SK-N-SH (cell line): ENCODE data around the gene ZNF768. TPM values are rescaled to one million over a fixed set of nuclear protein-coding genes. Genes with fewer than 3 reads are reported as not detected.

Experiments used
- CTCF ChIA-PET: fragments of 300-600, 350-600 bp; formaldehyde crosslinking; extraction: SDS; loops from one replicate; lab custom pipeline; 2021; lab: Yijun Ruan, JAX
- POLR2A ChIA-PET: fragments of 350-600 bp; sonication (Branson Sonifier 250); formaldehyde crosslinking; extraction: SDS; loops from one replicate; lab custom pipeline; 2020; ENCODE audit warnings: antibody characterized with exemption, inconsistent platforms; lab: Yijun Ruan, JAX
- DNase-seq: peaks from one replicate; pipeline ENCODE4 v3.0.0; 2012
- H2AFZ ChIP-seq: fragments of 200-600 bp; sonication (generic); 2 replicates; pipeline ENCODE4 v1.8.1; 2016; ENCODE audit warnings: antibody characterized with exemption, mild to moderate bottlenecking, low read depth
- H3F3A ChIP-seq: fragments of 200-600 bp; sonication (generic); replicated peaks from 2 replicates; pipeline ENCODE3; 2016; ENCODE audit warnings: antibody characterized with exemption, mild to moderate bottlenecking; ENCODE audit not compliant: insufficient read depth
- H3K27ac ChIP-seq, 2 experiments: fragments of 200-500 bp in 1 of 2; fragments of 200-600 bp in 1 of 2; sonication (Bioruptor generic) in 1 of 2; sonication (generic), shearing (Covaris generic) in 1 of 2; 2 replicates each; pipeline versions ENCODE4 v1.5.1 to v1.6.1; 2014 to 2016; ENCODE audit warnings: low read depth in 2 of 2, inconsistent platforms in 1 of 2, low read length in 1 of 2, mild to moderate bottlenecking in 1 of 2, mixed read lengths in 1 of 2
- H3K27me3 ChIP-seq: fragments of 200-600 bp; sonication (generic), shearing (Covaris generic); 2 replicates; pipeline ENCODE4 v1.6.1; 2016; ENCODE audit warnings: mixed run types; ENCODE audit not compliant: insufficient read depth
- H3K36me3 ChIP-seq, 2 experiments: fragments of 200-500 bp in 1 of 2; fragments of 200-600 bp in 1 of 2; sonication (Bioruptor generic) in 1 of 2; sonication (generic) in 1 of 2; replicated peaks in 1 of 2; 2 replicates each; pipeline versions ENCODE3 to v1.5.1; 2014 to 2016; ENCODE audit warnings: low read length in 1 of 2, mild to moderate bottlenecking in 1 of 2; ENCODE audit not compliant: insufficient read depth in 2 of 2, control insufficient read depth in 1 of 2
- H3K4me1 ChIP-seq, 2 experiments: fragments of 200-500 bp in 1 of 2; fragments of 200-600 bp in 1 of 2; sonication (Bioruptor generic) in 1 of 2; sonication (generic), shearing (Covaris generic) in 1 of 2; 2 replicates each; pipeline versions ENCODE4 v1.5.1 to v1.6.1; 2014 to 2016; ENCODE audit warnings: low read depth in 1 of 2, low read length in 1 of 2, mixed run types in 1 of 2; ENCODE audit not compliant: insufficient read depth in 2 of 2, control insufficient read depth in 1 of 2
- H3K4me2 ChIP-seq: fragments of 200-600 bp; sonication (generic), shearing (Covaris generic); 2 replicates; pipeline ENCODE4 v1.6.1; 2017; ENCODE audit warnings: mixed run types
- H3K4me3 ChIP-seq, 2 experiments: fragments of 200-500 bp in 1 of 2; fragments of 200-600 bp in 1 of 2; sonication (Bioruptor generic) in 1 of 2; sonication (generic), shearing (Covaris generic) in 1 of 2; 2 replicates each; pipeline versions ENCODE4 v1.5.1 to v1.8.1; 2014 to 2016; ENCODE audit warnings: low read depth in 2 of 2, inconsistent platforms in 1 of 2, low read length in 1 of 2, mild to moderate bottlenecking in 1 of 2, mixed read lengths in 1 of 2, moderate library complexity in 1 of 2
- H3K79me2 ChIP-seq: fragments of 200-600 bp; sonication (generic); 2 replicates; pipeline ENCODE4 v1.8.1; 2017; ENCODE audit warnings: mild to moderate bottlenecking; ENCODE audit not compliant: insufficient read depth
- H3K9ac ChIP-seq: fragments of 200-600 bp; sonication (generic); 2 replicates; pipeline ENCODE4 v1.6.1; 2017; ENCODE audit warnings: mixed run types
- H3K9me2 ChIP-seq: fragments of 200-600 bp; sonication (generic); 2 replicates; pipeline ENCODE4 v1.6.1; 2017; ENCODE audit warnings: mixed run types
- H3K9me3 ChIP-seq: fragments of 200-600 bp; sonication (generic); 2 replicates; pipeline ENCODE4 v1.6.1; 2017; ENCODE audit warnings: mixed run types, mild to moderate bottlenecking, moderate library complexity
- H4K20me1 ChIP-seq: fragments of 200-600 bp; sonication (generic); 2 replicates; pipeline ENCODE4 v1.6.1; 2017; ENCODE audit warnings: mild to moderate bottlenecking, mixed run types; ENCODE audit not compliant: insufficient read depth
- FOXJ3 ChIP-seq: sonication (generic); formaldehyde crosslinking; IDR thresholded peaks from 2 replicates; pipeline ENCODE4 v1.5.1; 2020; ENCODE audit warnings: mild to moderate bottlenecking, missing genetic modification reagents
- GATA2 ChIP-seq: sonication (generic); formaldehyde crosslinking; IDR thresholded peaks from 2 replicates; pipeline ENCODE4 v1.5.0; 2020; ENCODE audit warnings: mild to moderate bottlenecking, missing genetic modification reagents
- IRF3 ChIP-seq: fragments of 150-350 bp; IDR thresholded peaks from 2 replicates; pipeline ENCODE4 v1.6.1; 2016; ENCODE audit warnings: mild to moderate bottlenecking, low read depth, low read length
- JUND ChIP-seq: IDR thresholded peaks from 2 replicates; pipeline ENCODE4 v1.4.0; 2012
- MAX ChIP-seq: IDR thresholded peaks from 2 replicates; pipeline ENCODE4 v1.4.0; 2012; ENCODE audit warnings: low read depth
- MEF2A ChIP-seq: IDR thresholded peaks from 2 replicates; pipeline ENCODE4 v1.4.0; 2012; ENCODE audit warnings: low read depth, borderline replicate concordance
- NRF1 ChIP-seq: IDR thresholded peaks from 2 replicates; pipeline ENCODE4 v1.6.1; 2012; ENCODE audit warnings: low read depth, mild to moderate bottlenecking, low read length
- POLR2AphosphoS5 ChIP-seq: IDR thresholded peaks from 2 replicates; pipeline ENCODE4 v1.6.1; 2012; ENCODE audit warnings: low read depth, low read length
- RAD21 ChIP-seq: IDR thresholded peaks from 2 replicates; pipeline ENCODE4 v1.6.1; 2012; ENCODE audit warnings: mild to moderate bottlenecking, low read length
- RFX5 ChIP-seq: IDR thresholded peaks from 2 replicates; pipeline ENCODE4 v1.6.1; 2012; ENCODE audit warnings: mild to moderate bottlenecking, improper control_type of control experiment, low read length
- SMC3 ChIP-seq: IDR thresholded peaks from 2 replicates; pipeline ENCODE4 v1.6.1; 2012; ENCODE audit warnings: low read depth, low read length, improper control_type of control experiment
- TAF1 ChIP-seq: IDR thresholded peaks from 2 replicates; pipeline ENCODE4 v1.6.1; 2012; ENCODE audit warnings: low read depth, mild to moderate bottlenecking, low read length, moderate library complexity, borderline replicate concordance
- TCF12 ChIP-seq: IDR thresholded peaks from 2 replicates; pipeline ENCODE4 v1.4.0; 2012
- TEAD4 ChIP-seq: IDR thresholded peaks from 2 replicates; pipeline ENCODE4 v1.4.0; 2012; ENCODE audit warnings: mild to moderate bottlenecking, borderline replicate concordance; ENCODE audit not compliant: insufficient read depth
- USF1 ChIP-seq: IDR thresholded peaks from 2 replicates; pipeline ENCODE4 v1.4.0; 2012; ENCODE audit warnings: low read depth, borderline replicate concordance
- YY1 ChIP-seq: IDR thresholded peaks from 2 replicates; pipeline ENCODE4 v1.4.0; 2012; ENCODE audit warnings: low read depth, mild to moderate bottlenecking
- ZBTB33 ChIP-seq: IDR thresholded peaks from 2 replicates; pipeline ENCODE4 v1.4.0; 2012; ENCODE audit warnings: low read depth, borderline replicate concordance
- WGBS: methylation state at CpG from one replicate; pipeline ENCODE4 v1.1.6; 2017; ENCODE audit warnings: low lambda C conversion rate; 5-methylcytosine and 5-hydroxymethylcytosine counted together
- polyA plus RNA-seq, 3 experiments: library from polyadenylated mRNA; depleted of rRNA; stranded (reverse); fragments of >200 nt; gene quantifications; 2 replicates each; pipeline ENCODE4 v1.2.3, GENCODE V29; 2012

Gene ZNF768
- polyA plus RNA-seq, 1 of the 3 experiments (the other 2 are of a cell fraction) = 26.0 TPM

GRCh38 chr16:30528799-30529457 is 2.6 kb upstream of the ZNF768 start (continued):
- TF ChIP-seq MAX (no peak), JUND (no peak)
- TF ChIP-seq, all 33 proteins: peak for 0

- Histone ChIP-seq H3K4me2 (peak overlapping the region; percentile 94), H3K9me2 (no peaks in the 10 kb centered on the region), H2AFZ (peak overlapping the region; percentile 82), H3K27ac (peak overlapping the region; percentile 69 to 96), H3K4me1 (peaks cover 6 to 11% of the 10 kb centered on the region in 2 experiments; a peak in 3 of 4 replicates), H4K20me1 (no peaks in the 10 kb centered on the region), H3K9me3 (no peaks in the 10 kb centered on the region), H3K4me3 (peak overlapping the region; percentile 80), H3K9ac (peak overlapping the region; percentile 65), H3K27me3 (no peaks in the 10 kb centered on the region), H3F3A (peaks cover 4% of the 10 kb centered on the region), H3K79me2 (no peaks in the 10 kb centered on the region), H3K36me3 (peaks cover 10 to 18% of the 10 kb centered on the region in 2 experiments)
- TF ChIP-seq IRF3 (no peak), YY1 (0 out of 2 replicates have a peak, but pooled peaks have one; percentile 40)
- WGBS = 51% methylated on average over 14 of the region's 14 CpGs
- no peak for DNase-seq
- POLR2A ChIA-PET = interaction anchor here (0.7 to 1.6 kb wide), 7 partner anchors 8 to 131 kb away, joined by 3 to 6 read pairs (median 3); partner anchors contain the start of genes DCTPP1, FBRS, PRR14 and SEPHS2
- CTCF ChIA-PET = interaction anchor here (0.8 to 2.5 kb wide), 8 partner anchors 8 to 98 kb away, joined by 3 to 15 read pairs (median 4); partner anchors contain the start of genes DCTPP1, ZNF688 and ZNF764
Measured at GRCh38 chr16:30527635-30528178, 1.3 kb upstream of the ZNF768 start.

- Histone ChIP-seq H3K4me2 (peak overlapping the region; percentile 94), H3F3A (peaks cover 3% of the 10 kb centered on the region), H2AFZ (peak overlapping the region; percentile 82; the same call in 1 of the 2 replicates), H3K79me2 (no peaks in the 10 kb centered on the region), H3K9me2 (no peaks in the 10 kb centered on the region), H4K20me1 (no peaks in the 10 kb centered on the region), H3K36me3 (peaks cover 10 to 12% of the 10 kb centered on the region in 2 experiments), H3K4me3 (peak overlapping the region; percentile 80), H3K27ac (peak overlapping the region; percentile 94 to 98), H3K9me3 (no peaks in the 10 kb centered on the region), H3K27me3 (no peaks in the 10 kb centered on the region), H3K4me1 (peaks cover 6 to 11% of the 10 kb centered on the region in 2 experiments; a peak in 3 of 4 replicates), H3K9ac (peak overlapping the region; percentile 96)
- WGBS = 0% methylated on average over 1 of the region's 79 CpGs
- peak; percentile 97 for DNase-seq
- POLR2A ChIA-PET = interaction anchor here (0.7 to 1.6 kb wide), 7 partner anchors 8 to 132 kb away, joined by 3 to 6 read pairs (median 3); partner anchors contain the start of genes DCTPP1, FBRS, PRR14 and SEPHS2
- CTCF ChIA-PET = interaction anchor here (0.8 to 2.5 kb wide), 8 partner anchors 9 to 97 kb away, joined by 3 to 15 read pairs (median 4); partner anchors contain the start of genes DCTPP1, ZNF688 and ZNF764
- TF ChIP-seq TAF1 (peak; percentile 80), MAX (peak; percentile 32), TEAD4 (no peak), POLR2AphosphoS5 (peak; percentile 73), RFX5 (peak; percentile 47; the same call in 1 of the 2 replicates), ZBTB33 (0 out of 2 replicates have a peak, but pooled peaks have one; percentile 7), GATA2 (CRISPR knock-in tag) (peak; percentile 11; the same call in 1 of the 2 replicates), SMC3 (peak; percentile 22; the same call in 1 of the 2 replicates), RAD21 (peak; percentile 14; the same call in 1 of the 2 replicates), FOXJ3 (CRISPR knock-in tag) (no peak), MEF2A (0 out of 2 replicates have a peak, but pooled peaks have one; percentile 1), YY1 (peak; percentile 66), TCF12 (0 out of 2 replicates have a peak, but pooled peaks have one; percentile 2), NRF1 (no peak), USF1 (peak; percentile 31)
Measured at GRCh38 chr16:30526823-30527634, 663 bp upstream of the ZNF768 start.
